GM21526 (cell line): ENCODE measurements around the gene STMN3.

ENCODE experiments used
- ATAC-seq: cut with Tn5 transposase; IDR thresholded peaks from one replicate; pipeline ENCODE4 v1.9.1; 2021; ENCODE audit warnings: moderate library complexity; ENCODE audit not compliant: unreplicated experiment, low FRiP score

The STMN3 gene

GRCh38 chr20:63591786-63592355 is 61.4 kb downstream of the STMN3 start:
- ATAC-seq = no peak

- no peak for ATAC-seq
Observed at GRCh38 chr20:63591147-63591533, 62.1 kb downstream of the STMN3 start.

GRCh38 chr20:63590218-63591146 is 62.7 kb downstream of the STMN3 start:
- no peak for ATAC-seq
